ENCODE results near the gene SOBP.

DNA sequence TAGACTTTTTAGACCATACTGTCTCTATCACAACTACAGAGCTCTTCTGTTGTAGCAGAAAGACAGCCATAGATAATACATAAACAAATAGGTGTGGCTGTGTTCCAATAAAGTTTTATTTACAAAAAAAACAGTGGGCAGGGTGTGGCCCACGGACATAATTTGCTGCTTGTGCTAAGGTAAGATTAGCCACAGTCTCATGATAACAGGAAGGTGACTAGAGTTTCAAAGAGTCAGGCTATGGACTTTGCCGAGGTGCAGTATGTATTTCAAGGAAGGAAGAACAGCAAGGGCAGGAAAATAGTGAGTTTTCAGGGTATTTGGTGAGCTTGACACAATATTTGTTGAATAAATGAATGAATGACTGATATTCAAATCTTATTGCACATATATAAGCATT, 20.2 kb downstream of the SOBP start:
- TF ChIP-seq POLR2A (IDR thresholded peaks at IDR 0.05): no peak
- TF ChIP-seq, protein P1, sequence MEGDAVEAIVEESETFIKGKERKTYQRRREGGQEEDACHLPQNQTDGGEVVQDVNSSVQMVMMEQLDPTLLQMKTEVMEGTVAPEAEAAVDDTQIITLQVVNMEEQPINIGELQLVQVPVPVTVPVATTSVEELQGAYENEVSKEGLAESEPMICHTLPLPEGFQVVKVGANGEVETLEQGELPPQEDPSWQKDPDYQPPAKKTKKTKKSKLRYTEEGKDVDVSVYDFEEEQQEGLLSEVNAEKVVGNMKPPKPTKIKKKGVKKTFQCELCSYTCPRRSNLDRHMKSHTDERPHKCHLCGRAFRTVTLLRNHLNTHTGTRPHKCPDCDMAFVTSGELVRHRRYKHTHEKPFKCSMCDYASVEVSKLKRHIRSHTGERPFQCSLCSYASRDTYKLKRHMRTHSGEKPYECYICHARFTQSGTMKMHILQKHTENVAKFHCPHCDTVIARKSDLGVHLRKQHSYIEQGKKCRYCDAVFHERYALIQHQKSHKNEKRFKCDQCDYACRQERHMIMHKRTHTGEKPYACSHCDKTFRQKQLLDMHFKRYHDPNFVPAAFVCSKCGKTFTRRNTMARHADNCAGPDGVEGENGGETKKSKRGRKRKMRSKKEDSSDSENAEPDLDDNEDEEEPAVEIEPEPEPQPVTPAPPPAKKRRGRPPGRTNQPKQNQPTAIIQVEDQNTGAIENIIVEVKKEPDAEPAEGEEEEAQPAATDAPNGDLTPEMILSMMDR (IDR thresholded peaks at IDR 0.05): no peak
